ENCODE data around the gene EFCAB6. TPM values are rescaled to one million over a fixed set of nuclear protein-coding genes. Genes with fewer than 3 reads are reported as not detected.

EFCAB6 gene
- total RNA-seq, 1 donor from 2014 or later, result 8.6 TPM

GRCh38 chr22:43520632-43521039 is 291.5 kb downstream of the EFCAB6 start:
- no peaks in the 10 kb centered on the region for H3K9me3 ChIP-seq
- H3K27ac ChIP-seq, result no peak overlapping the region
- H3K4me3 ChIP-seq, result no peak overlapping the region
- no peak for TF ChIP-seq CTCF (IDR thresholded peaks at IDR 0.05)
- H3K27me3 ChIP-seq, result no peaks in the 10 kb centered on the region
- no peaks in the 10 kb centered on the region for H3K36me3 ChIP-seq
- intact Hi-C loops (cut with DNase I), result no loop called here
- no peak for DNase-seq (ENCODE audit: low spot score in 2 of 2)
- no peaks in the 10 kb centered on the region for H3K4me1 ChIP-seq

GRCh38 chr22:43516996-43517635 is 295.0 kb downstream of the EFCAB6 start:
- Histone ChIP-seq H3K27ac (no peak overlapping the region), H3K9me3 (no peaks in the 10 kb centered on the region), H3K27me3 (no peaks in the 10 kb centered on the region), H3K4me1 (no peaks in the 10 kb centered on the region), H3K4me3 (no peak overlapping the region), H3K36me3 (no peaks in the 10 kb centered on the region)
- intact Hi-C loops (cut with DNase I), result no loop called here
- TF ChIP-seq CTCF (IDR thresholded peaks at IDR 0.05), result no peak
- DNase-seq (ENCODE audit: low spot score in 2 of 2), result no peak

- TF ChIP-seq CTCF (IDR thresholded peaks at IDR 0.05), result no peak
- intact Hi-C loops (cut with DNase I), result no loop called here
- H3K36me3 ChIP-seq, result no peaks in the 10 kb centered on the region
- H3K9me3 ChIP-seq, result no peaks in the 10 kb centered on the region
- no peaks in the 10 kb centered on the region for H3K27me3 ChIP-seq
- no peak overlapping the region for H3K4me3 ChIP-seq
- H3K27ac ChIP-seq, result no peak overlapping the region
- H3K4me1 ChIP-seq, result no peaks in the 10 kb centered on the region
- DNase-seq (ENCODE audit: low spot score in 2 of 2), result no peak
Measured at GRCh38 chr22:43516386-43516785, 295.7 kb downstream of the EFCAB6 start.

- Histone ChIP-seq H3K27ac (no peak overlapping the region), H3K4me1 (no peaks in the 10 kb centered on the region), H3K36me3 (no peaks in the 10 kb centered on the region), H3K27me3 (no peaks in the 10 kb centered on the region), H3K4me3 (no peak overlapping the region), H3K9me3 (no peaks in the 10 kb centered on the region)
- intact Hi-C loops (cut with DNase I), result no loop called here
- TF ChIP-seq CTCF (IDR thresholded peaks at IDR 0.05), result no peak
- no peak for DNase-seq (ENCODE audit: low spot score in 2 of 2)
Measured at GRCh38 chr22:43515902-43516301, 296.2 kb downstream of the EFCAB6 start.

- no peak overlapping the region for H3K27ac ChIP-seq
- H3K4me1 ChIP-seq, result no peaks in the 10 kb centered on the region
- TF ChIP-seq CTCF (IDR thresholded peaks at IDR 0.05), result no peak
- H3K9me3 ChIP-seq, result no peaks in the 10 kb centered on the region
- intact Hi-C loops (cut with DNase I), result no loop called here
- H3K27me3 ChIP-seq, result no peaks in the 10 kb centered on the region
- no peak for DNase-seq (ENCODE audit: low spot score in 2 of 2)
- H3K36me3 ChIP-seq, result no peaks in the 10 kb centered on the region
- H3K4me3 ChIP-seq, result no peak overlapping the region
Measured at GRCh38 chr22:43515411-43515810, 296.7 kb downstream of the EFCAB6 start.
